NCI-H187 (cell line): ENCODE measurements around the gene ACACA.
"Not testable (repeated sequence)": the region's sequence is repeated elsewhere in the genome, so short reads cannot be mapped to it uniquely, and the experiment has no call there.

Source experiments
- DNase-seq, 2 experiments: peaks; one replicate each; lab custom pipeline; 2025; lab: John Stamatoyannopoulos, UW

Gene ACACA

DNA sequence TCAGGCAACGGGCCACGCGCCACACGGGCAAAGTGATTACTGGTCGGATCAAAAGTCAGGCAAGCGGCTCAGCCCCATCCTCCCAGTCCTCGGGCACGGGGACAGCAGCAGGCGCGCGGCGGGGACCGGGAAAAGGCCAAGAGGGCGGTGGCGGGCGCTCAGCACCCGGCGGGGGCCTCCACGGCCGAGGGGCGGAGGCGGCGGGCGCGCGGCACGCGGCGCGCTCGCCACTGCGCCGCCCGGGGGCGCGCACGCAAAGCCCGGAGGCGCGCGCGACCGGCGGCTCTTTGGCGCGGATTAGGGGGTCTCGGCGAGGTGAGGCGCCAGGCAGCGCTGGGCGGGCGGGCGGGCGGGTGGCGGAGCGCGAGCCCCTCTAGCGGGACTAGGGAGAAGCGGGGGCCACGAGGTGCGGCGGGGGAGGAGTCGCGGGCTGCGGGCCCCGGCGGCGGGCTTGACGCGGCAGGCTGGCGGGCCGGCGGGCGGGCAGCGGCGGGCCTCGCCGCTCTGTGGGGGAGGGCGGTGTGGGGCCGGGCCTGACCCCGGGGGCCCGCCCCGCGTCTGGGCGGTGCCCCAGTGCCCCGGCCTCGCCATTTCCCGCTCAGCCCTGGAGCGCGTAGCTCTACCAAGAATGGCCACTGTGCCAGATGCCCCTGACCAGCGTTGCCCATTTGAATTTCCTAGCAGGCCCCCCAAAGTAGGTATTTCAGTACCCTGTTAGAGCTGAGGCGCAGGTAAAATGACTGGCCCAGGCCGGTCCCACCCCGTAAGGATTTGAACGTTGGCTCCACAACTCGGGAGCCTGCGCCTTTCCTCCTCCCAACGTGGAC, at the start of gene ACACA, which contains the start of gene TADA2A:
Gene ACACA (minus strand): TSS at position 202 of the 827 bp plus-strand sequence. CDS start 537 bp downstream, outside the sequence.
Gene TADA2A (plus strand): TSS at position 252 of the 827 bp plus-strand sequence. CDS start 4,480 bp downstream, outside the sequence.
- peak; percentile 27 to 66 for DNase-seq

DNA sequence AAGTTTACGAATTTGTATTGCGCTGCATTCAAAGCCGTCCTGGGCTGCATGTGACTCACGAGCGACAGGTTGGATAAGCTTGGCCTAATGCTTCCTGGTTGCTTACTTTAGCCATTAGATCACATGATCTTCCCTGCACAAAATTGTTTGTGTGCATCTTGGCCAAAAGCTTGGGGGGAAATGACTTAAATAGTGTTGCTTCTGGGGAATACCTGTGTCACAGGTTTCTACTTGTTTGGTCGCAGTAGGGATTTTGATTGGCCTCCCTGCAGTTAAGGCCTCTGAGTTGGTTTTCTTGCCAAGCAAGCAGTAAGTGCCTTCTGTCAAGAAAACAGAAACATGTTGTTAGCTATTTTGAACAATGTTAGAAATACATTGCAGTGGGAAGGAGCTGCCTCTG, 43.5 kb upstream of the ACACA start:
- no peak for DNase-seq

DNA sequence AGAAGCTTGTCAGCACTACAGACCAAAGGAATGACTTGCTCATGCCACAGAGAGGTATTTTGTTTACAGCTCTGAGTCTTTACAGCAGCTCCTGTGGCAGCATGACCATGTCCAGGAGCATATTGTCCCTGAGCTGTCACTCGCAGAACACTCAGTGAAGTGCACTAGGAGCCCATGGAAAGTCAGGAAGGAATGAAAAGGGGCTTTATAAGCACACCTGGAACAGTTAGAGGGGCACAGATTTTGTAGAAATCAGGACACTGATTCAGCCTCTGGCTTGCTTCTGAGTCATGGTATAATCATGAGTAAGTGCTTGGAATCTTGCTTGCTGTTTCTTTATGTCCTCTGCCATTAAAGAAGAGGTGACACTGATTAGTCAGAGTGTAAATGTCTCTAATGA, 41.0 kb upstream of the ACACA start:
- no peak for DNase-seq

DNA sequence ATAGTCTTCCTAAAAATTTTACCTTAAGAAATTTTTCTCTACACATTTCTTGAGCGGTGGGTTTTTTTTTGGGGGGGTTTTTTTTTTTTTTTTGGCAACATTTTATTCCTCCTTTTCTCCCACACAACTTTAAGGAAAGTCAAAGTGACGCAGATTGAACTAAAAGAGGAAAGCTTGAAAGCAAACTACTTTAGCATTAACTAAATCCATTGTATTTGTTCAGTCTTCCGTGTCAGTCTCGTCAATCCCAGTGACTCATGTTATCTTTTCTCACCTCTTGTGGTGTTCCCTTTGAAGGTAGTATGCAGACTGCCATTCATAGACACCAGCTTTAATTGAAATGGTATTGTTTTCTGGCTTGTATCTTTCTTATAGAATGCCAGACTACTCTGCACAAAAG, 39.4 kb upstream of the ACACA start:
- DNase-seq: no peak

DNA sequence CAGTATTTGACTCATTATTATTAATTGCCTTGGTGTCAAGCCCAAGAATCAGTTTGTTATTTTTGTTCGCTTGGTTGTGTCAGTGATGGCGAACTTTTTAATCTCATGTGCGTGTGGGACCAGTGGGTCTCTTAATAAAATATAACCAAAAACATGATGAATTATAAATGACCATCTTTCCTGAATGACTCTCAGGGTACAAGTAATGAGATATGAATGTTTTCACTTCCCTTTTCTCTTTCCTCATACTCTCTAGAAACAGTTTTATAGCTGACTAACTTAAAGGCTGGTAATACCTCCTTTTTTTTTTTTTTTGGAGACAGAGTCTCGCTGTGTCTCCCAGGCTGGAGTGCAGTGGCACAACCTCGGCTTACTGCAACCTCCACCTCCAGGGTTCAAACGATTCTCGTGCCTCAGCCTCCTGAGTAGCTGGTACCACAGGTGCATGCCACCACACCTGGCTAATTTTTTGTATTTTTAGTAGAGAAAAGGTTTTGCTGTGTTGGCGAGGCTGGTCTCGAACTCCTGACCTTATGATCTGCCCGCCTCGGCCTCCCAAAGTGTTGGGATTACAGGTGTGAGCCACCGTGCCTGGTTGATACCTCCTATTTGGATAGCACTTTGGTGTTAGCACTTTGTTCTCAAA, 34.9 kb upstream of the ACACA start:
- not testable (repeated sequence) for DNase-seq

DNA sequence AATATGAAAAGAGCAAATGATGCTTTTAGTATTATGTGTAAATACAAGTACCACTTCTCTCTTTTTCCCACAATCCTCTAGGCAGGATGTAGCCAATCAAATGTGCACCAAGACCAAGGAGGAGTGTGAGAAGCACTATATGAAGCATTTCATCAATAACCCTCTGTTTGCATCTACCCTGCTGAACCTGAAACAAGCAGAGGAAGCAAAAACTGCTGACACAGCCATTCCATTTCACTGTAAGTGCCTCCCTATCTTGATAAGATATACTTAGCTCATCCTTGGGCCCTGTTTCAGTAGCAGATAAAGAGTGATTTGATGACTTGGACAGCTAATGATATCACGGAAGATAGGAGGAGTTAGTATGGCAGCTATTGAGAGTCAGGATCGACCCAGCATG, 33.8 kb upstream of the ACACA start:
- DNase-seq: no peak

DNA sequence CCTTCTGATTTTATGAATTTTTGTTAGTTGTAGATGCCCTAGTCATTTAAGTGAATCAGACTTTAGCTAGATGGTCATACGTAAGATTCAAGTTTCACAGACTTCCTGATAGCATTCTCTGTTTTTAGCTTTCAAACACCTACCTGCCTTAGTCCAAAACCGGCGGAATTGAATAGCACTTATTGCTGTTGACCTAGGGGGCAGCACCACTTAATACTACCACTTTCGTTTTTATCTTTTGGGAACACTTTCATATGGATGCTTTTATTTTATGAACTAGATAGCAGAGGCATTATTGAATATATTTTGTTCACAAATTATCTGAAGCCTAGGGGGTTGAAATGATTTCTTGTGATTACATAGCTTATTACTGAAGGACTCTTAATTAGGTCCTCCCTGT, 31.5 kb upstream of the ACACA start:
- DNase-seq: no peak

DNA sequence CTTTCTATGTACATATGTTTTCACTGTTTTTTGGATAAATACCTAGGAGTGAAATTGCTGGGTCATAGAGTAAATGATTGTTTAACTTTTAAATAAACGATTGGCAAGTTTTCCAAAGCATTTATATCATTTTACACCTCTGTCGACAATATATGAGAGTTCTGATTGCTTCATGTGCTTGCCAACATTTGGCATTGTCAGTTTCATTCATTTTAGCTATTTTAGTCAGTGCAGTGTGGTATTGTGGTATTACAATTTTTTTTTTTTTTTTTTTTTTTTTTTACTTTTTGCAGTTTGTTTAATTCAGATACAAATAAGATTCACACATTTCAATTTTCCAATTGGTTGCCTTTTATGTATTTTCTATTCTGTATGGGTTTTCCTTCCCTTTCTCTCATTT, 26.0 kb upstream of the ACACA start:
- DNase-seq: no peak

DNA sequence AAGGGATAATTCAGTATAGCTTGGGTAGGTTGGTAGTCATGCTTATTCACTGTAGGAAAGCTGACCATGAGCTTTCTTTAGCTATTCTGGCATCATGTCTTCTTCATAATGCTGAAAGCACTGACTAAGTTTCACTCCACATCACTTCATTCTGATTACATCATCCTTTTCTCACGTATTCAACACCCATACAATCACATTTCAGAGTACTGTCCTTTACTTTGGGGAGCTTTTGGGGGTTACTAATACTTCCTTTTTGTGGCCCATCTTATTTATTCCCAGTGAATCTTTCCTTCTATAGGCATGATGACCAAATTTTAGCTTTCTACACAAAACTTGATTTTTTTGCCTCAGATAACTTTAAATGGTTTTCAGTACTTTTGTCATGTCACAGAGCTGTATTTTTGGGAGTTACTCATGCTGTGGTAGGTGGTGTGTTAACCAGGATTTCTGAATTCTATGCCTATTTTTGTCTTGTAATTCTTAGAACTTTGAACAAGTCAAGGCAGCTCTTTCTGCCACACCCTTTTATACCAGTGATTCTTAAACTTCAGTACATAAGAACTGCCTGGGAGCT, 23.5 kb upstream of the ACACA start:
- DNase-seq: no peak

DNA sequence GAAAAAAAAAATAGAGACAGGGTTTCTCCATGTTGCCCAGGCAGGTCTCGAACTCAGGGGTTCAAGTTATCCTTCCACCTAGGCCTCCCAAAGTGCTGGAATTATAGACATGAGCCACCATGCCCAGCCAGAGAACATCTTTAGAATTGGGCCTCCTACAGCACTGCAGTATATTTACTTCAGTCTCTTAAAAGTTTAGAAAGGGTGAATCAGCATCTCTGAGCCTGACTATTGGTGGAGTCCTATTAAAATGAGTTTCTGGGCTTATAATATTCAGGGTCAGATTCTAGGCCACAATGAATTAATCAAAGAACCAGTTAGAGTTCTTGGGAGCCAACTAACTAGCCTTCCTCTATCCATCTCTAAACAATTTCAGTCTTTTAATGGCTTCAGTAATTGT, 22.8 kb upstream of the ACACA start:
- no peak for DNase-seq

DNA sequence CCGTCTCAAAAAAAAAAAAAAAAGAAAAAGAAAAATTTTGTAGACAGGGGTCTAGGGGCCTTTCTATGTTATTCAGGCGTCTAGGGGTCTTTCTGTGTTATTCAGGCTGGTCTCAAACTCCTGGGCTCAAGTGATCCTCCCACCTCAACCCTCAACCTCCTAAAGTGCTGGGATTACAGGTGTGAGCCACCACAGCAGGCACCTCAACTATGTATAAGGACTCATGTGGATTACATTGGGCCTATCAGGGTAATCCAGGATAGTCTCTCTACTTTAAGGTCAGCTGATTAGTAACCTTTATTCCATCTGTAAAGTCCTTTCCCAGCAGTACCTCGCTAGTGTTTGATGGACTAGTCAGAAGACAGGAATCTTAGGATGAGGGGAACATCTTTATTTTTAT, 22.4 kb upstream of the ACACA start:
- DNase-seq: no peak

DNA sequence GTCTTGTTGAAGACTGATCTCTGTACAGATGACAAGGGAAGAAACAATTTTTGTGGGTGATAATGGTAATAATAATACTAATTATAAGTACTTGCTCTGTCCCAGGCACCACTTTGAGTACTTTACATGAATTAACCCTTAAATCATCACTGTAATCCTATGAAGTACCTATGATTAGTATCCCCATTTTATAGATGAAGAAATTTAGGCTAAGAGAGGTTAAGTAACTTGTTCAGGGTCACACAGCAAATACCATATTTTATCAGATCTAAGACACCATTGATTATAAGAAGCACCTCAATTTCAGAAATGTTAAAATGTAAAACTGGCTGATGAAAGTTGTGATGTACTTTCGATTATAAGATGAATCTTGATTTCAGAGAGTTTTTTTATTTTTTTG, 18.6 kb upstream of the ACACA start:
- DNase-seq: no peak

DNA sequence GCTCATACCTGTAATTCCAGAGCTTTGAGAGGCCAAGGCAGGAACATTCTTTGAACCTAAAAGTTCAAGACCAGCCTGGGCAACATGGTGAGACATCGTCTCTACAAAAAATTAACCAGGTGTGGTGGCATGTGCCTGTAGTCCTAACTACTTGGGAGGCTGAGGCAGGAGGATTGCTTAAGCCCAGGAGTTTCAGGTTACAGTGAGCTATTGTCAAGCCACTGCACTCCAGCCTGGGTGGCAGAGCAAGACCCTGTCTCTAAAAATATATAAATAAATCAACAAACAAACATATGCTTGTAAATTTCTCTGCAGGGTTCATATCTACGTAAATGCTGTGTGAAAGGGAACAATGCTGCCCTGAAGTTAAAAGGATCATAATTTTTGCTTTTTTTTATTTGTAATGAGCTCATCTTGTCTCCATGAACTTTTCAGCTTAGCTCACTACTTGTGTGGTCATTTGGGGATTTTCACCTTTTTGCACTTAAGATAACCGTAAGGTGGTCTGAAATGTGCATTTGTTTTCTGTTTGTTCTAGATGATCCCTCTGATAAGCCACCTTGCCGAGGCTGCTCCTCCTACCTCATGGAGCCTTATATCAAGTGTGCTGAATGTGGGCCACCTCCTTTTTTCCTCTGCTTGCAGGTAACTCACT, 16.5 kb upstream of the ACACA start:
- DNase-seq: no peak

DNA sequence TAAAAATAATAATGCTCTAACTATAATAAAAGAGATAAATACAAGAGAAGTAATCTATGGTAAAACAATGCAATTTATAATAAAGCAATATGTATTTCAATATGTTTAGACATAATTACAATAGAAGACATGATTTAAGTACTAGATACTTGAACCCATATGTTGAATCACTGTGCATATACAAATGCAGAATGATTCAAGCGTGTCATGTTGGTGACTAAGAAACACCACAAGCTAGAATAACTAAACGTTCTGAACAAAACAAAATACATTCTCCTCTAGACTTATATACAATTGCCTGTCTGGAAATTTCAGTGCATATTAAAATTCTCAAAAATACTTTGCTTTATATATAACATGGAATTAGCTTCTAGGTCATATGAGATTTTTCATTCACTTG, 11.2 kb upstream of the ACACA start:
- no peak for DNase-seq

DNA sequence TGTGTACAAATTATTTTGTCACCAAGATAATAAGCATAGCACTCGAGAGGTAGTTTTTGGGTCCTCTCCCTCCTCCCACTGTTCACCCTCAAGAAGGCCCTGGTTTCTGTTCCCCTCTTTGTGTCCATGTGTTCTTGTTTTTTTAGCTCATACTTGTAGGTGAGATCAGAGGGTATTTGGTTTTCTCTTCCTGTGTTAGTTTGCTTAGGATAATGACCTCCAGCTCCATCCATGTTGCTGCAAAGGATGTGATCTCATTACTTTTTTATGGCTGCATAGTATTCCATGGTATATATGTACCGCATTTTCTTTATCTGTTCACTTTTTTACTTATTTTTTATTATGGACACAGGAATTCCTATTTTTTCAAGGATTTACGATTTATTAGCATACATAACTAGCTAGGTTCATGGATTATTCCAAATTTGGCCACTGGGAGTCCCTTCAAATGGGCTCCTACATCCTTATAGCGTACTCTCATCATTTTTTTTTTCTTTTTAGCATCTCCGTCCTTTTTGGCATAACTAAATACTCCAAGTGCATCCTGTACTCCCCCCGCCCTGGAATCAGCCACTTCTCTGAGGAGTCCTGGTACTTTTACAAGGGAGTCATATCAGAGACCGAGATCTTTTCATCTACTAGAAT, 7.4 kb upstream of the ACACA start:
- DNase-seq: no peak

DNA sequence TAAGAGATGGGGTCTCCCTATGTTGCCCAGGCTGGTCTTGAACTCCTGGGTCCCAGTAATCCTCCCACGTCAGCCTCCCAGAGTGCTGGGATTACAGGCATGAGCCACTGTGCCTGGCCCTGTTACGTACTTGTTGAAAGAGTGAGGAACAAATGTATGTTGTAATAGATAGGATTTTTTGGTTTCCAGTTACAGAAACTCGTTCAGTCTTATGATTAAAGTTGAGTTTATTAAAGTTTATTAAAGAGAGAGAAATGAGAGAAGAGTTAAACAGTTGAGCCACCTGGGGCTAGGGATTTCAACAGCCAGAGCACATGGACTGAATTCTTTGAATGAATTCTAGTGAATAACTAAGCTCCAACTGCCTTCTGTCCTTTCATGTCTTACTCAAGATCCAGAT, 3.7 kb upstream of the ACACA start:
- DNase-seq: no peak

DNA sequence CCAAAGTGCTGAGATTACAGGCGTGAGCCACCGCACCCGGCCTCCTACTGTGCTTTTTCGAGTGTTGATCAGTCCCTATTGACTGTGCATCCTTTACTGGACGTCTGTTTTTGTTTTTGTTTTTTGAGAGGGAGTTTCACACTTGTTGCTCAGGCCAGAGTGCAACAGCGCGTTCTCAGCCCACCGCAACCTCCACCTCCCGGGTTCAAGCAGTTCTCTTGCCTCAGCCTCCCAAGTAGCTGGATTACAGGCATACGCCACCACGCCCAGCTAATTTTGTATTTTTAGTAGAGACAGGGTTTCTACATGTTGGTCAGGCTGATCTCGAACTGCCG, 1.5 kb upstream of the ACACA start:
- DNase-seq: not testable (repeated sequence)

DNA sequence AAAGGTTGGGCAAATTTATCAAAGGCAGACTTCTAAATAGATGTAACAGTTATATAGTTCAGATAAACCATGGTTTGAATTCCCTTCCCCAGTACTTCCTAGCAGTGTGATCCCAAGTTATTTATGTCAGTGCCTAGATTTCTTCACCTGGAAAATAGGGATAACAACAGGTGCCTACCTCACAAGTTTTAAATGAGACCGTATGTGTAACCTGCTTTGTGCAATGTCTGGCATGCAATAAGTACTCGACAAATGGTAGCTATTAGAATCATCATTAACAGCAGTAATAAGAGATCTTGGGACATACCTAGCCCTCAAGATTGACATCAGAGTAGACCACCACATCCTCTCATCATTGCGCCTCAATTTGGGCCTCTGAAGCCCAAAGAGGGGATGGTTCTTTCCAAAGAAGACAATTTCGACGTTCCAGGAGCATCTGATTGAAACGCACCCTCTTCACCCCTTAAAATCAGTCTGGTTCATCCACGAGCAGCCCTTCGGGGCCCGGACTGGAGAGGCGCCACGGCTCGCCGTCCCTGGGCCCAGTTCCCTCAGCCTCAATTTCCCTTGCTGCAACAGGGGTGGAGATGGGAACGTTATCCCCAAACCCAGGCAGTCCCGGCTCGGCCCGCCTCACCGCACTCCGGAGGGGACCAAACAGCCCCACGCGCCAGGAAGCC, 541 bp downstream of the ACACA start:
- peak in 1 of 2 experiments; percentile 61 for DNase-seq

DNA sequence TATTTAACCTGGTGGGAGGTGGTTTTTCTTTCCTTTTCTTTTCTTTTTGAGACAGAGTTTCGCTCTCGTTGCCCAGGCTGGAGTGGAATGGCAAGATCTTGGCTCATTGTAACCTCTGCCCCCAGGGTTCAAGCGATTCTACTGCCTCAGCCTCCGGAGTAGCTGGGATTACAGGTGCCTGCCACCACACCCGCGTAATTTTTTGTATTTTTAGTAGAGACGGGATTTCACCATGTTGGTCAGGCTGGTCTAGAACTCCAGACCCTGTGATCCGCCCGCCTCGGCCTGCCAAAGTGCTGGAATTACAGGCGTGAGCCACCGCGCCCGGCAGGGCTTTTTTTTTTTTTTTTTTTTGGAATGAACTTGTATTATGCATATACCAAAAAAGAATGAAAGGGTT, 1.1 kb downstream of the ACACA start:
- DNase-seq: not testable (repeated sequence)

DNA sequence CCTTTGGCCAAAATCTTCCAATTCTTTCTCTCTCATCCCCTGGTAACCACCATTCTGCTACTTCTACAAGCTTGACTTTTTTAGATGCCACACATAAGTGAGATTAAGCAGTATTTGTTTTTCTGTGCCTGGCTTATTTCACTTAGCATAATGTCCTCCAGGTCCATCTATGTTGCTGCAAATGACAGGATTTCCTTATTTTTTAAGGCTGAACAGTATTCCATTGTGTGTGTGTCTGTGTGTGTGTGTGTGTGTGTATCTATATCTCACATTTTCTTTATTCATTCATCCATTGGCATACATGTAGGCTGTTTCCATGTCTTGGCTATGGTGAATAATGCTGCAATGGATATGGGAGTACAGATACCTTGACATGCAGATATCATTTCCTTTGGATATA, 6.1 kb downstream of the ACACA start:
- DNase-seq: no peak

DNA sequence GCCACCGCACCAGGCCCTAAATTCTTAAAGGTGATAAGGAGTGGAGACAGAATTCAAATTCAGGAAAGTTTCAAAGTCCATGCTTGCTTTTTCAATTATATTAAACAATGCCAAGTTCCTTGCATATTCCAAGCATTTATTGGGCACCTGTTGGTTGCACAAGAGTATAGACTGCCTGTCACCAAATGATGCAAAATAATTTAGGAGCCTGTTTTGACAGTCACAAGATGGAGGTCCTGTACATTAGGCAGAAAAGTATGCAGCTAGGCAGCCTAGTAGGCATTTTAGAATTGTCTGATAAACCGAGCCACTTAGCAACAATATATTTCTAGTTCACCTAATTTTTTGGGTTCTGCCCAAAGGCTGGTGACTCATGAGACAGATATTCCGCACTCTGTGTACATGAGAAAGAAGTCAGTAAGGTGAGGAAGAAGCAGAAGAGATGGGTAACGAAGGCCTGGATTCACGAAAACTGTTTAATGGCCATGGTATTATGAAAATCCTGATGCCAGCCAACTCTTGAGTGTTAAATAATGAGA, 7.3 kb downstream of the ACACA start:
- DNase-seq: no peak
